OCI-LY1 (cell line): Measurements from ENCODE around the gene DTNBP1.
A peak's percentile ranks its signal among the peaks of the same experiment; 100 is the strongest.

Experiments
- H2AFZ ChIP-seq: fragments of 200-600 bp; sonication (generic), shearing (Covaris generic); 2 replicates; pipeline ENCODE4 v1.6.0; 2014; ENCODE audit warnings: antibody characterized with exemption, mild to moderate bottlenecking, low read length
- H3F3A ChIP-seq: fragments of 200-600 bp; sonication (generic), shearing (Covaris generic); 2 replicates; pipeline ENCODE4 v1.6.0; 2014; ENCODE audit warnings: mild to moderate bottlenecking, antibody characterized with exemption, low read length, moderate library complexity; ENCODE audit not compliant: insufficient read depth
- H3K27ac ChIP-seq: fragments of 200-600 bp; sonication (generic); 2 replicates; pipeline ENCODE4 v1.5.1; 2014; ENCODE audit warnings: low read length, mixed run types, mild to moderate bottlenecking, low read depth; ENCODE audit not compliant: poor library complexity, severe bottlenecking
- H3K27me3 ChIP-seq: fragments of 200-600 bp; sonication (generic); 2 replicates; pipeline ENCODE4 v1.6.0; 2014; ENCODE audit warnings: antibody characterized with exemption, mild to moderate bottlenecking, low read length, moderate library complexity; ENCODE audit not compliant: insufficient read depth
- H3K36me3 ChIP-seq: fragments of 200-600 bp; sonication (generic); 2 replicates; pipeline ENCODE4 v1.6.1; 2014; ENCODE audit warnings: mild to moderate bottlenecking, antibody characterized with exemption, low read length, moderate library complexity, mixed read lengths; ENCODE audit not compliant: insufficient read depth
- H3K4me1 ChIP-seq: fragments of 200-600 bp; sonication (generic); 2 replicates; pipeline ENCODE4 v1.5.1; 2014; ENCODE audit warnings: mild to moderate bottlenecking, low read length, moderate library complexity; ENCODE audit not compliant: insufficient read depth, severe bottlenecking
- H3K4me2 ChIP-seq: fragments of 200-600 bp; sonication (generic), shearing (Covaris generic); 2 replicates; pipeline ENCODE4 v1.6.1; 2014; ENCODE audit warnings: low read length
- H3K4me3 ChIP-seq: fragments of 200-600 bp; sonication (generic); 2 replicates; pipeline ENCODE4 v1.5.1; 2014; ENCODE audit warnings: low read length, low read depth, mild to moderate bottlenecking, mixed read lengths; ENCODE audit not compliant: poor library complexity, severe bottlenecking
- H3K79me2 ChIP-seq: fragments of 200-600 bp; shearing (Covaris generic); 2 replicates; pipeline ENCODE4 v1.6.1; 2016; ENCODE audit warnings: mixed run types, low read length, mixed read lengths; ENCODE audit not compliant: insufficient read depth
- H3K9ac ChIP-seq: fragments of 200-600 bp; sonication (generic), shearing (Covaris generic); 2 replicates; pipeline ENCODE4 v1.6.1; 2014; ENCODE audit warnings: mild to moderate bottlenecking, low read length, mixed read lengths
- H3K9me2 ChIP-seq: fragments of 200-600 bp; sonication (generic), shearing (Covaris generic); 2 replicates; pipeline ENCODE4 v1.6.1; 2014; ENCODE audit warnings: low read depth, mild to moderate bottlenecking, low read length, mixed read lengths
- H3K9me3 ChIP-seq: fragments of 200-600 bp; shearing (Covaris generic); 2 replicates; pipeline ENCODE4 v1.6.1; 2014; ENCODE audit warnings: low read length, mixed read lengths
- H4K20me1 ChIP-seq: fragments of 200-600 bp; sonication (generic), shearing (Covaris generic); 2 replicates; pipeline ENCODE4 v1.6.0; 2016; ENCODE audit warnings: mild to moderate bottlenecking, low read length; ENCODE audit not compliant: insufficient read depth
- EZH2 ChIP-seq: fragments of 200-600 bp; sonication (generic), shearing (Covaris generic); IDR thresholded peaks from 2 replicates; pipeline ENCODE4 v1.8.0; 2017; ENCODE audit warnings: borderline replicate concordance, mixed run types, mild to moderate bottlenecking, antibody characterized with exemption, low read length, moderate library complexity, mixed read lengths
- TF ChIP-seq, protein P1 (sequence below): fragments of 200-600 bp; sonication (generic), shearing (Covaris generic); IDR thresholded peaks from 2 replicates; pipeline ENCODE4 v1.5.1; 2017; ENCODE audit warnings: mild to moderate bottlenecking, antibody characterized with exemption, low read length, moderate library complexity, mixed read lengths

The DTNBP1 gene

DNA sequence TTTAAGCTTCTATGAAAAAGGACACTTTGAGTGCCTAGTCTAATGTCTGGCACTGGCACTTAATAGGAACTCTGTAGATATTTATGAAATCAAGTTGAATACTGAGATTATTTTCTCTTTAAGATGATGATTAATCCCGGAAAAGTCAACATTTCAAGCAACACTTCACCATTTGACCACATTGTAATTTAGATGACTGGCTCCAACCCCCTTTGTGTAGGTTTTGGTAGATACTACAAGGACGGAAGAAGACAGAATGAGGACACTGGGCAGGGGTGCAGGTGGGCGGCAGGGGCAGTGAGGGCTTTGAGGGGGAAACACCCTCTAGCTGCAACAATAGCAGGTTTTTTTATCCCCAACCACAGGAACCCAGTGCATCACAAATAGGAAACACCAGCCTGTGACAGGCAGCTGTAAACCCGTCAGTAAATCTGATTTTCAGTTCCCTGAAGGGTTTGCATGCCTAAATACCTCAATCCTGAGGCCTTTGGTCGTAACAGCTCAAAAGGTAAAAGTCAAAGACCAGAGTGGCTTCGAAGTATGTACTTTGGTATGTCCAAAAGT is 4.6 kb downstream of the DTNBP1 start:
- TF ChIP-seq, protein P1, sequence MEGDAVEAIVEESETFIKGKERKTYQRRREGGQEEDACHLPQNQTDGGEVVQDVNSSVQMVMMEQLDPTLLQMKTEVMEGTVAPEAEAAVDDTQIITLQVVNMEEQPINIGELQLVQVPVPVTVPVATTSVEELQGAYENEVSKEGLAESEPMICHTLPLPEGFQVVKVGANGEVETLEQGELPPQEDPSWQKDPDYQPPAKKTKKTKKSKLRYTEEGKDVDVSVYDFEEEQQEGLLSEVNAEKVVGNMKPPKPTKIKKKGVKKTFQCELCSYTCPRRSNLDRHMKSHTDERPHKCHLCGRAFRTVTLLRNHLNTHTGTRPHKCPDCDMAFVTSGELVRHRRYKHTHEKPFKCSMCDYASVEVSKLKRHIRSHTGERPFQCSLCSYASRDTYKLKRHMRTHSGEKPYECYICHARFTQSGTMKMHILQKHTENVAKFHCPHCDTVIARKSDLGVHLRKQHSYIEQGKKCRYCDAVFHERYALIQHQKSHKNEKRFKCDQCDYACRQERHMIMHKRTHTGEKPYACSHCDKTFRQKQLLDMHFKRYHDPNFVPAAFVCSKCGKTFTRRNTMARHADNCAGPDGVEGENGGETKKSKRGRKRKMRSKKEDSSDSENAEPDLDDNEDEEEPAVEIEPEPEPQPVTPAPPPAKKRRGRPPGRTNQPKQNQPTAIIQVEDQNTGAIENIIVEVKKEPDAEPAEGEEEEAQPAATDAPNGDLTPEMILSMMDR, result no peak
- TF ChIP-seq EZH2, result no peak
- H3K79me2 ChIP-seq, result peaks cover 56% of the 10 kb centered on the region
- H3F3A ChIP-seq, result peaks cover 3% of the 10 kb centered on the region
- H3K4me3 ChIP-seq, result peak overlapping the region; percentile 21
- H3K27me3 ChIP-seq, result no peaks in the 10 kb centered on the region
- H3K36me3 ChIP-seq, result peaks cover 7% of the 10 kb centered on the region; the same call in 1 of the 2 replicates
- peak overlapping the region; percentile 74 for H3K4me2 ChIP-seq
- H3K9me3 ChIP-seq, result no peaks in the 10 kb centered on the region
- peaks cover 69% of the 10 kb centered on the region for H3K4me1 ChIP-seq
- H4K20me1 ChIP-seq, result no peaks in the 10 kb centered on the region
- H3K9me2 ChIP-seq, result no peaks in the 10 kb centered on the region
- peak overlapping the region; percentile 42 for H3K9ac ChIP-seq
- peak overlapping the region; percentile 94 for H3K27ac ChIP-seq
- no peak overlapping the region for H2AFZ ChIP-seq

DNA sequence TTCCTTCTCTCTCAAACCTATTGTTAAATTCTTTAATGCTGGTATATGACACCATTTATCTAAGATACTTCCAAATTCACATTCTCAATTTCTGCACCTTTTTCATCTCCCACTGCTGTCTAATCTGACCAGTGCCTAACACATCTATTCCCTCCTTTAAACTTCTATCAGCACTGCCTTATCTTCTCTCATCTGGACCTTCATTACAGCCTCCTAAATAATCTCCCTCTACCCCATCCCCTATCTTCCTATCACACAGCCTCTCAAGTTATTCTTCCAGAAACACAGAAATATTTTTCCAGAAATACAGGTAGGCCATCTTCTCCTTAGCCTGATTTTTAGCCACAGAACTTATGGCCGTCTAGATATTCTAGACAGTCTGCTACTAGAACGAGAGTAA is 5.5 kb downstream of the DTNBP1 start:
- no peak for TF ChIP-seq EZH2
- TF ChIP-seq, protein P1, result no peak
- no peaks in the 10 kb centered on the region for H3K9me2 ChIP-seq
- H3K9ac ChIP-seq, result no peak overlapping the region
- H3K36me3 ChIP-seq, result peaks cover 7% of the 10 kb centered on the region; the same call in 1 of the 2 replicates
- peaks cover 3% of the 10 kb centered on the region for H3F3A ChIP-seq
- H3K9me3 ChIP-seq, result no peaks in the 10 kb centered on the region
- no peak overlapping the region for H3K4me3 ChIP-seq
- peaks cover 66% of the 10 kb centered on the region for H3K4me1 ChIP-seq
- H3K79me2 ChIP-seq, result peaks cover 57% of the 10 kb centered on the region
- H4K20me1 ChIP-seq, result no peaks in the 10 kb centered on the region
- H3K27ac ChIP-seq, result peak overlapping the region; percentile 94
- H3K4me2 ChIP-seq, result peak overlapping the region; percentile 74; the same call in 1 of the 2 replicates
- no peak overlapping the region for H2AFZ ChIP-seq
- no peaks in the 10 kb centered on the region for H3K27me3 ChIP-seq

- no peaks in the 10 kb centered on the region for H3K27me3 ChIP-seq
- no peaks in the 10 kb centered on the region for H3K9me3 ChIP-seq
- H3K4me3 ChIP-seq, result no peak overlapping the region
- H2AFZ ChIP-seq, result no peak overlapping the region
- H4K20me1 ChIP-seq, result no peaks in the 10 kb centered on the region
- H3K27ac ChIP-seq, result no peak overlapping the region
- H3K9me2 ChIP-seq, result no peaks in the 10 kb centered on the region
- H3K9ac ChIP-seq, result no peak overlapping the region
- peaks cover 7% of the 10 kb centered on the region; the same call in 1 of the 2 replicates for H3K36me3 ChIP-seq
- H3F3A ChIP-seq, result peaks cover 3% of the 10 kb centered on the region
- no peak overlapping the region; the same call in 1 of the 2 replicates for H3K4me2 ChIP-seq
- H3K4me1 ChIP-seq, result peaks cover 60% of the 10 kb centered on the region
- H3K79me2 ChIP-seq, result peaks cover 57% of the 10 kb centered on the region
- TF ChIP-seq, protein P1, result no peak
- TF ChIP-seq EZH2, result no peak
Measured at GRCh38 chr6:15656145-15656544, 6.7 kb downstream of the DTNBP1 start.
